C4-2B (cell line): ENCODE data around the gene CRYBB1.

Experiments
- CTCF ChIP-seq: fragments of 450-650 bp; conservative IDR thresholded peaks from 2 replicates; pipeline ENCODE4 v1.5.1; 2017; ENCODE audit warnings: mild to moderate bottlenecking
- ZFX ChIP-seq: fragments of 450-650 bp; IDR thresholded peaks from 2 replicates; pipeline ENCODE4 v1.6.1; 2017

- TF ChIP-seq CTCF (no peak), ZFX (no peak)
Observed at GRCh38 chr22:26589845-26590736, 27.7 kb downstream of the CRYBB1 start, which contains the start of gene TPST2.
